ENCODE measurements around the gene PLXDC2. TPM values are rescaled to one million over a fixed set of nuclear protein-coding genes. Genes with fewer than 3 reads are reported as not detected.

The PLXDC2 gene
- total RNA-seq, 1 experiment from 2014 or later = 38.7 TPM

DNA sequence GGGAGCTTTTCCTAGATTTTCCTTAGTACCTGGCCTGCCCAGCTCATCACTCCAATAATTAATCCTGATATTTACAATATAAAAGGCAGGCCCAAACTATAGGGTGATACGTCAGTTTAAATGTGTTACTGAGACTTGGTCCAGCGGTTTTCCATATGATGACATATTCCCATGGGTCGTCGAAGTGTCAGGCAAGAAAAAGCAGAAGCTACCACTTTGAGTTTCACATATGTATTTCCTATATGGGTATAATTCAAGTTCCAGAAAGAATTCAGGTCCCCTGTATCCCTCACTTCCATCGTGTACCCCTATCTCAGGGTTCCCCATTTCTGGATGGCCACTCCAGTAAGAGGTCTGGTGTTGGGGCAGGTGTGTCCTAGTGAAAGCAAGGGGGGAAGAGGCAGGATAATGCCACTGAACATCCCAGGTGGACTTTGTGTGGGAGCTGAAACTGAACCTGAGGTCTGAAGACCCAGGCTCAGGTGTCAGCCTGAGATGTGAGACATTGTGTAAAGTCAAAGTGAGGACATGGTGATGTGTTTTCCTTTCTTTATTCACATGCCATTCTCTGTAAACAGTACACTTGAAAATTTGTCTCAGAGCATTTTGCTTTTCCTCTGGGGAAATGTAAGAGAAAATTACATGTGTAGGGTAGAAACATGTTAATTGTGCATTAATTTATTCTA lies 167.8 kb downstream of the PLXDC2 start:
- H2AFZ ChIP-seq (ENCODE audit: low read length) = no peak overlapping the region
- H3K4ac ChIP-seq (ENCODE audit: low read depth, low read length) = no peak overlapping the region
- no peaks in the 10 kb centered on the region for H3K27me3 ChIP-seq (ENCODE audit: insufficient read depth, low read length)
- Mint-ChIP-seq H3K4me1 (peaks cover 77 to 83% of the 10 kb centered on the region in 2 experiments), H3K27me3 (ENCODE audit: low read depth) (no peaks in the 10 kb centered on the region), H3K27ac (peak overlapping the region; percentile 70 to 89 (median 85); a peak in 5 of 7 replicates), H3K9me3 (peaks cover 0 to 2% of the 10 kb centered on the region in 2 experiments; a peak in 2 of 5 replicates), H3K36me3 (ENCODE audit: insufficient read depth in 1 of 3, low read depth in 3 of 3) (peaks cover 0 to 3% (median 0%) of the 10 kb centered on the region in 3 experiments; a peak in 2 of 7 replicates), H3K4me3 (no peak overlapping the region)
- H2BK120ac ChIP-seq (ENCODE audit: low read depth, low read length, poor library complexity, severe bottlenecking) = no peak overlapping the region
- H4K5ac ChIP-seq (ENCODE audit: insufficient read length, low read depth, low read length) = no peak overlapping the region
- no peak overlapping the region for H3K18ac ChIP-seq (ENCODE audit: insufficient read length, low read depth, low read length)
- H4K8ac ChIP-seq (replicated peaks; ENCODE audit: insufficient read length, low read depth, low read length) = no peak overlapping the region
- no peak overlapping the region for H3T11ph ChIP-seq (ENCODE audit: low read length)
- no peak overlapping the region for H2AK5ac ChIP-seq (ENCODE audit: insufficient read length, low read length)
- peaks cover 4% of the 10 kb centered on the region; the same call in 1 of the 2 replicates for H3K79me2 ChIP-seq (ENCODE audit: insufficient read depth, low read length)
- no peak overlapping the region for H2BK12ac ChIP-seq (ENCODE audit: insufficient read length, low read depth, low read length)
- H3K4me1 ChIP-seq (ENCODE audit: insufficient read depth, low read length) = peaks cover 17% of the 10 kb centered on the region
- no peak overlapping the region for H3K4me2 ChIP-seq (ENCODE audit: insufficient read depth, insufficient read length, low read length)
- H3K56ac ChIP-seq (ENCODE audit: insufficient read length, low read depth, low read length) = no peak overlapping the region
- no peak overlapping the region for H2BK20ac ChIP-seq (ENCODE audit: low read depth, low read length, poor library complexity, severe bottlenecking)
- no CpG with 5 or more reads among the region's 5 CpGs for WGBS (ENCODE audit: extremely low coverage, insufficient read length, low lambda C conversion rate)
- no peak overlapping the region for H3K14ac ChIP-seq (ENCODE audit: insufficient read depth, low read length)
- H3K27ac ChIP-seq (ENCODE audit: insufficient read length, low read depth, low read length) = peak overlapping the region; percentile 56
- no peaks in the 10 kb centered on the region for H3K79me1 ChIP-seq (ENCODE audit: insufficient read depth, low read depth, low read length, poor library complexity, severe bottlenecking)
- peak overlapping the region; percentile 95; the same call in 1 of the 2 replicates for H2BK15ac ChIP-seq (ENCODE audit: low read depth, low read length)
- TF ChIP-seq, protein P1, sequence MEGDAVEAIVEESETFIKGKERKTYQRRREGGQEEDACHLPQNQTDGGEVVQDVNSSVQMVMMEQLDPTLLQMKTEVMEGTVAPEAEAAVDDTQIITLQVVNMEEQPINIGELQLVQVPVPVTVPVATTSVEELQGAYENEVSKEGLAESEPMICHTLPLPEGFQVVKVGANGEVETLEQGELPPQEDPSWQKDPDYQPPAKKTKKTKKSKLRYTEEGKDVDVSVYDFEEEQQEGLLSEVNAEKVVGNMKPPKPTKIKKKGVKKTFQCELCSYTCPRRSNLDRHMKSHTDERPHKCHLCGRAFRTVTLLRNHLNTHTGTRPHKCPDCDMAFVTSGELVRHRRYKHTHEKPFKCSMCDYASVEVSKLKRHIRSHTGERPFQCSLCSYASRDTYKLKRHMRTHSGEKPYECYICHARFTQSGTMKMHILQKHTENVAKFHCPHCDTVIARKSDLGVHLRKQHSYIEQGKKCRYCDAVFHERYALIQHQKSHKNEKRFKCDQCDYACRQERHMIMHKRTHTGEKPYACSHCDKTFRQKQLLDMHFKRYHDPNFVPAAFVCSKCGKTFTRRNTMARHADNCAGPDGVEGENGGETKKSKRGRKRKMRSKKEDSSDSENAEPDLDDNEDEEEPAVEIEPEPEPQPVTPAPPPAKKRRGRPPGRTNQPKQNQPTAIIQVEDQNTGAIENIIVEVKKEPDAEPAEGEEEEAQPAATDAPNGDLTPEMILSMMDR (conservative IDR thresholded peaks at IDR 0.05) = no peak
- H4K91ac ChIP-seq (ENCODE audit: insufficient read length, low read depth, low read length) = no peak overlapping the region
- H3K23me2 ChIP-seq (ENCODE audit: insufficient read length, low read depth, low read length, poor library complexity, severe bottlenecking) = no peaks in the 10 kb centered on the region
- no peak overlapping the region for H3K23ac ChIP-seq (ENCODE audit: insufficient read length, low read depth, low read length)
- no peaks in the 10 kb centered on the region for H4K20me1 ChIP-seq (ENCODE audit: control insufficient read depth, insufficient read depth, insufficient read length)
- no peak overlapping the region for H3K9ac ChIP-seq (ENCODE audit: extremely low read depth, insufficient read length, low read length)
- no peak overlapping the region for H2BK5ac ChIP-seq (ENCODE audit: insufficient read length, low read length)
- DNase-seq = no peak
- H3K9me3 ChIP-seq (ENCODE audit: control insufficient read depth, low read depth, low read length) = no peaks in the 10 kb centered on the region

All from H9 (cell line).